T-cell (primary cell): Measurements from ENCODE around the gene TFF2. TPM values are rescaled to one million over a fixed set of nuclear protein-coding genes. Genes with fewer than 3 reads are reported as not detected.

Source experiments
- ATAC-seq, 4 experiments: fragments of 200-7000 bp in 3 of 4; fragments of 150-1000 bp in 1 of 4; cut with Tn5 transposase; replicated peaks in 1 of 4; 1 replicate in 3 of 4; 2 replicates in 1 of 4; pipeline ENCODE4 v1.10.0; 2021; ENCODE audit warnings: moderate library complexity in 3 of 4, mild to moderate bottlenecking in 2 of 4, moderate number of reproducible peaks in 1 of 4
- CTCF ChIA-PET, 2 donors: fragments of 300-600 bp; sonication (Branson Sonifier 250); formaldehyde crosslinking; loops; one replicate each; lab custom pipeline; 2022; ENCODE audit warnings: antibody characterized with exemption in 2 of 2; lab: Charles Lee
- POLR2A ChIA-PET, 2 donors: fragments of 300-600 bp; sonication (Branson Sonifier 250); formaldehyde crosslinking; loops; one replicate each; lab custom pipeline; 2022; ENCODE audit warnings: antibody characterized with exemption in 2 of 2; lab: Charles Lee
- DNase-seq, 35 experiments: peaks; one replicate each; pipeline versions ENCODE4 v3.0.0 to v3.0.0-alpha.2; 2013 to 2023
- H3K27ac ChIP-seq: one replicate; pipeline ENCODE4 v1.5.1; 2013; ENCODE audit warnings: low read length
- H3K27me3 ChIP-seq, 2 experiments: replicated peaks in 1 of 2; 1 replicate in 1 of 2; 2 replicates in 1 of 2; pipeline versions ENCODE4 v1.6.1 to v1.7.0; 2013; ENCODE audit warnings: low read length in 1 of 2, mixed read lengths in 1 of 2; ENCODE audit not compliant: control insufficient read depth in 2 of 2, insufficient read depth in 2 of 2; ENCODE audit errors: extremely low read depth in 1 of 2
- H3K36me3 ChIP-seq, 2 donors: 1 replicate in 1 of 2; 2 replicates in 1 of 2; pipeline versions ENCODE4 v1.6.1 to v1.7.0; 2013; ENCODE audit warnings: low read length in 1 of 2; ENCODE audit not compliant: control insufficient read depth in 2 of 2, insufficient read depth in 1 of 2; ENCODE audit errors: extremely low read depth in 1 of 2
- H3K4me1 ChIP-seq, 2 experiments: 1 replicate in 1 of 2; 2 replicates in 1 of 2; pipeline versions ENCODE4 v1.6.1 to v1.7.0; 2013; ENCODE audit warnings: low read length in 2 of 2, mixed read lengths in 1 of 2; ENCODE audit not compliant: insufficient read depth in 2 of 2, control insufficient read depth in 1 of 2; ENCODE audit errors: extremely low read depth in 1 of 2
- H3K4me3 ChIP-seq, 2 donors: 1 replicate in 1 of 2; 2 replicates in 1 of 2; pipeline versions ENCODE4 v1.5.1 to v1.7.0; 2013; ENCODE audit warnings: mild to moderate bottlenecking in 2 of 2, low read length in 1 of 2, moderate library complexity in 1 of 2; ENCODE audit not compliant: control insufficient read depth in 1 of 2; ENCODE audit errors: extremely low read depth in 1 of 2
- H3K9me3 ChIP-seq: 2 replicates; pipeline ENCODE4 v1.7.0; 2013
- H3K27ac Mint-ChIP-seq, 2 donors: one replicate each; pipeline ENCODE4 v1.8.0; 2020 to 2021; ENCODE audit warnings: mild to moderate bottlenecking in 2 of 2, mixed read lengths in 2 of 2
- H3K27me3 Mint-ChIP-seq, 2 donors: one replicate each; pipeline ENCODE4 v1.8.0; 2021 to 2022; ENCODE audit warnings: mixed read lengths in 2 of 2
- H3K36me3 Mint-ChIP-seq: one replicate; pipeline ENCODE4 v1.8.0; 2021; ENCODE audit warnings: mixed read lengths
- H3K4me1 Mint-ChIP-seq, 3 donors: one replicate each; pipeline ENCODE4 v1.8.0; 2020 to 2022; ENCODE audit warnings: mixed read lengths in 3 of 3, mild to moderate bottlenecking in 1 of 3
- H3K4me3 Mint-ChIP-seq, 3 donors: one replicate each; pipeline ENCODE4 v1.8.0; 2020 to 2022; ENCODE audit warnings: mild to moderate bottlenecking in 3 of 3, mixed read lengths in 3 of 3, moderate library complexity in 3 of 3
- H3K9me3 Mint-ChIP-seq, 3 donors: one replicate each; pipeline ENCODE4 v1.8.0; 2020 to 2022; ENCODE audit warnings: mixed read lengths in 3 of 3
- WGBS: methylation state at CpG from one replicate; pipeline ENCODE4 v1.1.5; 2013; ENCODE audit warnings: missing lambda C conversion rate; ENCODE audit not compliant: insufficient coverage; 5-methylcytosine and 5-hydroxymethylcytosine counted together
- total RNA-seq, 35 experiments: library from RNA in 6 of 35; stranded (reverse) in 6 of 35; fragments of 120-200 nt in 1 of 35; gene quantifications; one replicate each; pipeline versions ENCODE4 v1.2.1 to v1.2.4 and lab custom pipeline; 2013 to 2026

The TFF2 gene
- total RNA-seq, 5 donors from 2014 or later (not counting 1 experiment from before 2014, with no cell fraction given), result 0.38 TPM; not detected in 4

DNA sequence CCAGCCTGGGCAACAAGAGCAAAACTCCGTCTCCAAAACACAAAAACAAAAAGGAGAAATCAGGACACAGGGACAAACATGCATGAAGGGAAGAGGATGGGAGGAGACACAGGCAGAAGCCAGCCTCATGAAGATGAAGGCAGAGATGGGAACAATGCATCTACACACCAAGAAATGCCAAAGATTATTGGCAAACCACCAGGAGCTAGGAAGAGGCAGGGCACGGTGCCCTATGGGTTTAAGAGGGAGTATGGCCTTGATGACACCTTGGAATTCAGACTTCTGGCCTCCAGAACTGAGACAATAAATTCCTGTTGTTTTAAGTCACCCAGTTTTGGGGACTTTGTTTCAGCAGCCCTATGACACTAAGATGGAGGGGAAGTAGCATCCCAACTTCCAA, 39.9 kb upstream of the TFF2 start:
- 100% methylated on average over 1 of the region's 2 CpGs for WGBS
- Histone ChIP-seq H3K4me1 (peaks cover 38 to 44% of the 10 kb centered on the region in 2 experiments), H3K9me3 (no peaks in the 10 kb centered on the region), H3K36me3 (no peaks in the 10 kb centered on the region), H3K27ac (no peak overlapping the region), H3K4me3 (no peak overlapping the region), H3K27me3 (no peaks in the 10 kb centered on the region)
- H3K27me3 Mint-ChIP-seq, result no peaks in the 10 kb centered on the region
- no peak overlapping the region for H3K27ac Mint-ChIP-seq
- H3K9me3 Mint-ChIP-seq, result no peaks in the 10 kb centered on the region
- ChIA-PET CTCF (no interaction called here), POLR2A (interaction anchor here in 1 of 2 donors (0.6 kb wide), 1 partner anchor 359 kb away, joined by 6 read pairs; no protein-coding TSS in a partner anchor)
- ATAC-seq, result no peak
- H3K36me3 Mint-ChIP-seq, result no peaks in the 10 kb centered on the region
- peak overlapping the region in 1 of 3 donors; percentile 67 for H3K4me3 Mint-ChIP-seq
- no peak for DNase-seq
- H3K4me1 Mint-ChIP-seq, result peaks cover 50 to 81% (median 79%) of the 10 kb centered on the region in 3 donors

- Histone ChIP-seq H3K9me3 (no peaks in the 10 kb centered on the region), H3K27ac (no peak overlapping the region), H3K4me3 (no peak overlapping the region), H3K4me1 (peaks cover 43 to 48% of the 10 kb centered on the region in 2 experiments), H3K27me3 (no peaks in the 10 kb centered on the region), H3K36me3 (no peaks in the 10 kb centered on the region)
- no peaks in the 10 kb centered on the region for H3K27me3 Mint-ChIP-seq
- DNase-seq, result no peak
- 100% methylated on average over 1 of the region's 5 CpGs for WGBS
- H3K27ac Mint-ChIP-seq, result no peak overlapping the region
- peak overlapping the region in 1 of 3 donors; percentile 67 for H3K4me3 Mint-ChIP-seq
- no peaks in the 10 kb centered on the region for H3K9me3 Mint-ChIP-seq
- POLR2A ChIA-PET, result interaction anchor here in 1 of 2 donors (0.6 kb wide), 1 partner anchor 360 kb away, joined by 6 read pairs; no protein-coding TSS in a partner anchor
- H3K4me1 Mint-ChIP-seq, result peaks cover 52 to 86% (median 83%) of the 10 kb centered on the region in 3 donors
- CTCF ChIA-PET, result no interaction called here
- ATAC-seq, result no peak
- no peaks in the 10 kb centered on the region for H3K36me3 Mint-ChIP-seq
These were observed 39.4 kb upstream of the TFF2 start for GRCh38 chr21:42390193-42390592.

- Mint-ChIP-seq H3K27ac (peak overlapping the region; percentile 23 to 47), H3K4me1 (peaks cover 53 to 84% (median 82%) of the 10 kb centered on the region in 3 donors), H3K4me3 (peak overlapping the region; percentile 28 to 48 (median 43)), H3K27me3 (no peaks in the 10 kb centered on the region), H3K36me3 (no peaks in the 10 kb centered on the region), H3K9me3 (no peaks in the 10 kb centered on the region)
- DNase-seq (no peak), ATAC-seq (no peak)
- 76% methylated on average over 5 of the region's 6 CpGs for WGBS
- Histone ChIP-seq H3K27ac (no peak overlapping the region), H3K27me3 (no peaks in the 10 kb centered on the region), H3K4me3 (peak overlapping the region in 1 of 2 donors; percentile 7), H3K4me1 (peaks cover 48 to 53% of the 10 kb centered on the region in 2 experiments), H3K9me3 (no peaks in the 10 kb centered on the region), H3K36me3 (no peaks in the 10 kb centered on the region)
- ChIA-PET POLR2A (no interaction called here), CTCF (no interaction called here)
These were observed 38.6 kb upstream of the TFF2 start for GRCh38 chr21:42389449-42389835.

DNA sequence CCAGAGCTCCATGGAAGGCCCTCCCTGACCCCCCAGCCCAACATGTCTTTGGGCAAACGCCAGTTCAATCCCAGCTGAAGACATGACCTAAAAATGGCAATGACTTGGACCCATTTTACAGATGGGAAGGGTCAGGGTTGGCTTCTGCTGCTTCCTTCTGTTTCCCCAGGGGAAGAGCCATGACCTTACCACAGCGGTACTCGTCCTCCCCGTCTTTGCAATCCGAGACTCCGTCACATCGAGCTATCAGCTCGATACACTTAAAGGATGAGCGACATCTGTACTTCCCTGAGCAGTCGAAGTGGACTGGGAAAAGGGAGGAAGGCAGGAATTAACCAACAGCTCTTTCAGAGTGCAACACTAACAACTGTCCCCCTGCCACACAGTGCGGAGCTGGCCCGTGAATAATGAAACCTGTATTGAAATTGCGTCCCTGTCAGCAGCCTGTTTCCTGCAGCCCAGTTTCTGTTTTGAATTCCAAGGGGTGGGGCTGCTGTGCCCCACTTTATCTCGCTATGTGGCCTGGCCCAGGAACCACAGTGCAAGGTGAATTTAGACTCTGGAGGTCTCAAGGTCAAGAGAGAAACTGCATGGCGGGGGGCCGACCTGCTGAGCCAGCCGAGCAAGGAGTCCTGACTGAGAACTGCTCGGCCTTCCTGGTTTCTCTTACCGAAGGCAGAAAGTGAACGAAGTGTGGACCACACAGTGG, 38.1 kb upstream of the TFF2 start:
- Histone ChIP-seq H3K27ac (no peak overlapping the region), H3K36me3 (no peaks in the 10 kb centered on the region), H3K27me3 (no peaks in the 10 kb centered on the region), H3K9me3 (no peaks in the 10 kb centered on the region), H3K4me3 (peak overlapping the region in 1 of 2 donors; percentile 7), H3K4me1 (peaks cover 49 to 55% of the 10 kb centered on the region in 2 experiments)
- ATAC-seq, result no peak
- peak overlapping the region; percentile 41 to 48 (median 43) for H3K4me3 Mint-ChIP-seq
- WGBS, result 64% methylated on average over 8 of the region's 20 CpGs
- H3K27me3 Mint-ChIP-seq, result no peaks in the 10 kb centered on the region
- peak in 1 of 35 experiments; percentile 34 for DNase-seq
- H3K9me3 Mint-ChIP-seq, result no peaks in the 10 kb centered on the region
- H3K4me1 Mint-ChIP-seq, result peaks cover 53 to 88% (median 87%) of the 10 kb centered on the region in 3 donors
- POLR2A ChIA-PET, result interaction anchor here (0.6 to 0.9 kb wide), 2 partner anchors 10 to 15 kb away, joined by 3 read pairs; partner anchors contain the start of gene UBASH3A (in 1 of the 2)
- H3K36me3 Mint-ChIP-seq, result no peaks in the 10 kb centered on the region
- peak overlapping the region; percentile 64 to 65 for H3K27ac Mint-ChIP-seq
- CTCF ChIA-PET, result no interaction called here

- H3K27ac ChIP-seq, result no peak overlapping the region
- peaks cover 0 to 4% of the 10 kb centered on the region in 2 experiments for H3K27me3 ChIP-seq
- 100% methylated on average over 3 of the region's 6 CpGs for WGBS
- Mint-ChIP-seq H3K4me3 (no peak overlapping the region), H3K27ac (no peak overlapping the region), H3K9me3 (no peaks in the 10 kb centered on the region), H3K36me3 (no peaks in the 10 kb centered on the region), H3K4me1 (peaks cover 45 to 81% (median 80%) of the 10 kb centered on the region in 3 donors), H3K27me3 (no peaks in the 10 kb centered on the region)
- ChIA-PET CTCF (interaction anchor here in 1 of 2 donors (0.6 kb wide), 1 partner anchor 402 kb away, joined by 5 read pairs; no protein-coding TSS in a partner anchor), POLR2A (interaction anchor here (0.6 to 0.9 kb wide), 4 partner anchors 11 to 462 kb away, joined by 3 read pairs; partner anchors contain the start of gene UBASH3A (in 1 of the 2))
- no peaks in the 10 kb centered on the region for H3K36me3 ChIP-seq
- no peak overlapping the region for H3K4me3 ChIP-seq
- no peaks in the 10 kb centered on the region for H3K9me3 ChIP-seq
- ATAC-seq (no peak), DNase-seq (no peak)
- peaks cover 48% of the 10 kb centered on the region in 2 experiments for H3K4me1 ChIP-seq
These were observed 37.1 kb upstream of the TFF2 start for GRCh38 chr21:42387843-42388340.

DNA sequence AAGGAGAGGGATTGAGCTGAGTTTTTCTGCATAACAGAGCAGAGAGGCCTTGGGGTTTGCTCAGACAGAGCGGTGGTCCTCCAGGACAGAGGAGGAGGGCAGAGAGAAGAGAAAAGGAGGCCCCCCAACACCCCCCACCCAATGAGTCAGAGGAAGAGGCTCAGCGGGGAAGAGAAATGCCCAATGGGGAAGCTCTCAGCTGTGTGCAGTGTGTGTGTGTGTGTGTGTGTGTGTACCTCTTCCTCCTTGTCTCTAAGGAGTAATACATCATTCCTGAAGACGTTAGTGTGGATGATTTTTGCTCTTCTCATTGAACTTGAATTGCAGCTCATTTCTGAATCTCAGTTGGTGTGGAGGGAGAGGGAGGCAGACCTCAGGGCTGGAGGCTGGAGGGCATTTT, 36.4 kb upstream of the TFF2 start:
- no peaks in the 10 kb centered on the region for H3K36me3 ChIP-seq
- no CpG with 5 or more reads among the region's 3 CpGs for WGBS
- Mint-ChIP-seq H3K4me3 (no peak overlapping the region), H3K27ac (no peak overlapping the region), H3K9me3 (peaks cover 0 to 6% (median 3%) of the 10 kb centered on the region in 3 donors), H3K4me1 (peaks cover 37 to 77% (median 73%) of the 10 kb centered on the region in 3 donors), H3K36me3 (no peaks in the 10 kb centered on the region), H3K27me3 (no peaks in the 10 kb centered on the region)
- no peak for ATAC-seq
- H3K27me3 ChIP-seq, result peaks cover 0 to 4% of the 10 kb centered on the region in 2 experiments
- no peak overlapping the region for H3K4me3 ChIP-seq
- no peak overlapping the region for H3K27ac ChIP-seq
- ChIA-PET CTCF (interaction anchor here in 1 of 2 donors (0.6 kb wide), 1 partner anchor 401 kb away, joined by 5 read pairs; no protein-coding TSS in a partner anchor), POLR2A (interaction anchor here in 1 of 2 donors (0.6 to 0.7 kb wide), 2 partner anchors 302 to 463 kb away, joined by 3 read pairs; no protein-coding TSS in a partner anchor)
- DNase-seq, result no peak
- H3K9me3 ChIP-seq, result no peaks in the 10 kb centered on the region
- peaks cover 41% of the 10 kb centered on the region in 2 experiments for H3K4me1 ChIP-seq
